GM12878 (cell line): Measurements from ENCODE around the gene INCA1. TPM values are rescaled to one million over a fixed set of nuclear protein-coding genes. Genes with fewer than 3 reads are reported as not detected.
A peak's percentile ranks its signal among the peaks of the same experiment; 100 is the strongest.

Experiments used
- ATAC-seq: fragments of 200-7000 bp; cut with Tn5 transposase; 3 replicates; pipeline ENCODE4 v1.9.1; 2020; ENCODE audit warnings: mild to moderate bottlenecking, moderate library complexity
- BruUV-seq: library from RNA; stranded (reverse); fragments of 400-500 nt; replicated peaks from 2 replicates; lab custom pipeline; 2021; lab: Mats Ljungman, UMichigan
- CTCF ChIA-PET: fragments of 300-600 bp; sonication (Branson Sonifier 250); formaldehyde crosslinking; extraction: SDS; loops from one replicate; lab custom pipeline; 2021; ENCODE audit warnings: inconsistent platforms; lab: Yijun Ruan, JAX
- POLR2A ChIA-PET: fragments of 350-600 bp; formaldehyde crosslinking; extraction: SDS; loops from one replicate; lab custom pipeline; 2021; ENCODE audit warnings: inconsistent platforms; lab: Charles Lee
- RAD21 ChIA-PET: fragments of 300-600 bp; sonication (Branson Sonifier 250); formaldehyde crosslinking; loops from one replicate; lab custom pipeline; 2023; ENCODE audit warnings: antibody characterized with exemption; ENCODE audit not compliant: unreplicated experiment; lab: Charles Lee
- SMC1A ChIA-PET: fragments of 300-600 bp; sonication (Branson Sonifier 250); formaldehyde crosslinking; loops from one replicate; lab custom pipeline; 2023; ENCODE audit not compliant: unreplicated experiment, uncharacterized antibody; lab: Charles Lee
- DNase-seq: peaks from one replicate; pipeline ENCODE4 v3.0.0-alpha.2; 2011; ENCODE audit warnings: low read depth, low spot score
- FAIRE-seq: peaks from 3 replicates; lab custom pipeline; 2011; peaks lifted over from hg19 to GRCh38; lab: Jason Lieb, UNC
- H2AFZ ChIP-seq: 2 replicates; pipeline ENCODE4 v1.6.0; 2011; ENCODE audit warnings: low read depth, low read length, control low read depth; ENCODE audit not compliant: control insufficient read depth
- H3K27ac ChIP-seq: 2 replicates; pipeline ENCODE4 v1.5.1; 2011; ENCODE audit warnings: control low read depth; ENCODE audit not compliant: control insufficient read depth, insufficient read depth
- H3K27me3 ChIP-seq, 2 experiments: replicated peaks in 1 of 2; 2 replicates each; pipeline versions ENCODE4 v1.6.0 to v1.6.1; 2011; ENCODE audit warnings: low read length in 1 of 2; ENCODE audit not compliant: control insufficient read depth in 2 of 2, insufficient read depth in 2 of 2
- H3K36me3 ChIP-seq, 2 experiments: 2 replicates each; pipeline ENCODE4 v1.5.1; 2011; ENCODE audit warnings: low read length in 1 of 2; ENCODE audit not compliant: control insufficient read depth in 2 of 2, insufficient read depth in 2 of 2
- H3K4me1 ChIP-seq: 2 replicates; pipeline ENCODE4 v1.6.1; 2011; ENCODE audit warnings: mild to moderate bottlenecking, low read length, moderate library complexity, mixed read lengths; ENCODE audit not compliant: control insufficient read depth, insufficient read depth
- H3K4me2 ChIP-seq: 2 replicates; pipeline ENCODE4 v1.6.0; 2011; ENCODE audit warnings: control low read depth; ENCODE audit not compliant: control insufficient read depth, insufficient read depth
- H3K4me3 ChIP-seq: fragments of 200-600 bp; sonication (generic); 2 replicates; pipeline ENCODE4 v1.5.1; 2016
- H3K79me2 ChIP-seq: 2 replicates; pipeline ENCODE4 v1.6.0; 2011; ENCODE audit warnings: low read length; ENCODE audit not compliant: control insufficient read depth, insufficient read depth
- H3K9ac ChIP-seq: 2 replicates; pipeline ENCODE4 v1.8.0; 2011; ENCODE audit warnings: low read length, control low read depth, mixed read lengths; ENCODE audit not compliant: control insufficient read depth, insufficient read depth
- H3K9me3 ChIP-seq: replicated peaks from 3 replicates; pipeline ENCODE4 v1.5.1; 2011; ENCODE audit warnings: mild to moderate bottlenecking, low read length; ENCODE audit not compliant: control insufficient read depth, insufficient read depth
- H4K20me1 ChIP-seq: 2 replicates; pipeline ENCODE4 v1.6.0; 2011; ENCODE audit not compliant: control insufficient read depth, insufficient read depth
- BMI1 ChIP-seq: fragments of 450-650 bp; IDR thresholded peaks from 2 replicates; pipeline ENCODE4 v1.6.1; 2016; ENCODE audit warnings: mild to moderate bottlenecking, moderate library complexity, borderline replicate concordance
- HCFC1 ChIP-seq: fragments of 150-350 bp; IDR thresholded peaks from 2 replicates; pipeline ENCODE4 v1.6.1; 2014; ENCODE audit warnings: low read length
- IKZF2 ChIP-seq, 2 experiments: fragments of 450-650 bp; IDR thresholded peaks; 2 replicates each; pipeline ENCODE4 v1.6.1; 2017; ENCODE audit warnings: mild to moderate bottlenecking in 2 of 2, moderate library complexity in 2 of 2
- MEF2B ChIP-seq: fragments of 450-650 bp; IDR thresholded peaks from 2 replicates; pipeline ENCODE4 v1.6.1; 2018; ENCODE audit warnings: mild to moderate bottlenecking, moderate library complexity; ENCODE audit not compliant: partially characterized antibody, poor library complexity, severe bottlenecking
- NR2C1 ChIP-seq: fragments of 450-650 bp; IDR thresholded peaks from 2 replicates; pipeline ENCODE4 v1.6.1; 2017; ENCODE audit warnings: antibody characterized with exemption, mild to moderate bottlenecking, moderate library complexity
- NR2C2 ChIP-seq: IDR thresholded peaks from 2 replicates; pipeline ENCODE4 v1.6.1; 2011; ENCODE audit warnings: borderline replicate concordance, low read depth; ENCODE audit not compliant: control insufficient read depth, insufficient read length
- PAX5 ChIP-seq: IDR thresholded peaks from 2 replicates; pipeline ENCODE4 v1.6.1; 2011; ENCODE audit warnings: low read depth, low read length, borderline replicate concordance
- SIN3A ChIP-seq: IDR thresholded peaks from 2 replicates; pipeline ENCODE4 v1.6.1; 2012; ENCODE audit warnings: low read depth, low read length, improper control_type of control experiment
- SREBF1 ChIP-seq: IDR thresholded peaks from 2 replicates; pipeline ENCODE4 v1.6.1; 2012; ENCODE audit warnings: mild to moderate bottlenecking, low read length
- SREBF2 ChIP-seq: IDR thresholded peaks from 2 replicates; pipeline ENCODE4 v1.6.1; 2012; ENCODE audit warnings: mild to moderate bottlenecking, low read length
- SRF ChIP-seq, 2 experiments: IDR thresholded peaks; 2 replicates each; pipeline ENCODE4 v1.6.1; 2011; ENCODE audit warnings: low read depth in 2 of 2, low read length in 2 of 2, mild to moderate bottlenecking in 1 of 2, moderate library complexity in 1 of 2
- ZNF274 ChIP-seq: IDR thresholded peaks from one replicate; pipeline ENCODE4 v1.8.0; 2011; ENCODE audit not compliant: insufficient read length, insufficient read depth
- ZNF384 ChIP-seq: IDR thresholded peaks from 2 replicates; pipeline ENCODE4 v1.6.1; 2012; ENCODE audit warnings: low read depth, mild to moderate bottlenecking, low read length, improper control_type of control experiment, borderline replicate concordance
- WGBS: methylation state at CpG from one replicate; pipeline ENCODE4 v1.1.6; 2016; ENCODE audit warnings: low lambda C conversion rate; ENCODE audit not compliant: insufficient replicate concordance, insufficient coverage; ENCODE audit errors: missing lambda C conversion rate; 5-methylcytosine and 5-hydroxymethylcytosine counted together
- in situ Hi-C: fragments of 300-500 bp; cut with MboI; formaldehyde crosslinking; loops from 9 replicates; pipeline ENCODE4 v1.14.3; 2018; ENCODE audit warnings: mixed read lengths
- intact Hi-C: fragments of 100-400 bp; cut with micrococcal nuclease; formaldehyde crosslinking; loops from one replicate; pipeline ENCODE4 v1.14.2; 2022; ENCODE audit not compliant: unreplicated experiment
- polyA plus RNA-seq, 11 experiments: library from polyadenylated mRNA; depleted of rRNA in 4 of 11; unstranded in 6 of 11; stranded (reverse) in 5 of 11; fragments of >200 nt; fragmentation: Nextera tagmentation in 4 of 11; fragmentation: Illumina TruSeq in 1 of 11; extraction: Ambion mirVana in 4 of 11; extraction: Trizol in 1 of 11; gene quantifications; 1 replicate in 1 of 11; 2 replicates in 10 of 11; pipeline versions ENCODE4 v1.2.1 to v1.2.3, GENCODE V29; 2011 to 2016; ENCODE audit warnings: inconsistent platforms in 2 of 11, missing spikeins in 2 of 11, low read depth in 1 of 11
- total RNA-seq, 4 experiments: library from RNA; depleted of rRNA in 3 of 4; stranded (reverse); fragments of >200 nt in 3 of 4; fragmentation: Illumina TruSeq in 1 of 4; extraction: Trizol in 1 of 4; gene quantifications; 2 replicates each; pipeline versions ENCODE4 v1.2.1 to v1.2.3, GENCODE V29; 2013 to 2021
- TF ChIP-seq, protein P1 (sequence below): IDR thresholded peaks from 2 replicates; pipeline ENCODE4 v1.6.1; 2012; ENCODE audit warnings: improper control_type of control experiment, low read depth, low read length; ENCODE audit not compliant: insufficient replicate concordance

Gene INCA1
- total and polyA plus RNA-seq, 10 of the 15 experiments (the other 5 are each of a cell fraction or from before 2014, with no cell fraction given): 0.19 to 1.8 (median 0.45) TPM

DNA sequence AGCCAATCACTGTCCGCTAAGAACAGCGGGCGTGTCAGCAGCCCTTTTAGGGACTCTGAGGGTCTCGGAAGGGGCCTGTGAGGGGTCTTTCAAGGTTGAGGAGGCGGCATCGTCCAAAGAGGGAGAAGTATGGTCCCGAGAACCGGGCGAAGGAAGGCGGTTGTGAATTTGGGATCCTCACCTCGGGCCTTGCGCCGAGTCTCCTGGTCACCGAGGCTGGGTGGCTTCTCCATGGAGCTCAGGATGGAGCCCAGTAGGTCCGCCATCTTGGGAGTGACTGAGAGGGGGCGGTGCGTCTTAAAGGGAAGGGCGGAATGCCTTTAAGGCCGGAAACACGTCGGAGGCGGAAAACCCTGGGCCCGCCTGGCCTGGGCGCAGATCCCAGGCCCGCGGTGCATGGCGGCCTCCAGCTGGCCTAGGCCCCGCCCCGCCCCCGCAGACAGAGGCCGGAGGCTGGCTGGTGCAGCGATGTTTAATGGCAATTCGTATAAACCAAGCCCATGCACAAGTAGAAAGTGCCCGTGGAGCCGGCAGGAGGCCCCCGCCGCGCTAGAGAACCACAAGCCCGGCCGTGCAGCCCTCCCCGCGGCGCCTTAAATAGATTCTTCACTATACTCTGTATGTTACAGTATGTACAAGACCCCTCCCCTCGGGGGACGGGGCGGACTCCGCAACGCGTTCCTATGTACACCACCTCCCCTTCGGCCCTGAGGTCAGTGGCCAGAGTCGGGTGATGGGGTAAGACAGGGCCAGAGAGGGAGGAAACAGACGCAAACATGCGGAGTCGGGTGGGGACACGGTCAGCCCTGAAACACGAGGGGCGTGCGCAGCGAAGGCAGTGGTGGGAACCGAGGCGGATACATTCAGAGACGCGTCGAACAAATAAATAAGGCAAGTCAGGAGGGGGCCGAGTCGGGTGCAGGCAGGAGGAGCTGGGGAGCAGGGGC is 29.5 kb downstream of the INCA1 start, which contains the start of gene SPAG7:
Gene SPAG7 (minus strand): TSS at position 279 of the 947 bp plus-strand sequence. CDS start 13 bp downstream, at position 266.
- Histone ChIP-seq H3K4me3 (peak within 1 kb of the TSS; percentile 89), H3K4me1 (peaks cover 14% of the 10 kb centered on the region), H3K27ac (peak within 1 kb of the TSS; percentile 100), H4K20me1 (no peaks in the 10 kb centered on the region), H2AFZ (peak within 1 kb of the TSS; percentile 94), H3K4me2 (peak within 1 kb of the TSS; percentile 99), H3K36me3 (peaks cover 10 to 11% of the 10 kb centered on the region in 2 experiments; a peak in 3 of 4 replicates), H3K79me2 (peaks cover 29% of the 10 kb centered on the region), H3K9ac (peak within 1 kb of the TSS; percentile 98), H3K27me3 (no peaks in the 10 kb centered on the region), H3K9me3 (no peaks in the 10 kb centered on the region)
- peak; percentile 69 for ATAC-seq
- peak; percentile 90 for DNase-seq
- ChIA-PET POLR2A (interaction anchor here (0.6 to 8.5 kb wide), 14 partner anchors 10 to 452 kb away, joined by 3 to 272 read pairs (median 6); partner anchors contain the start of genes CAMTA2, ENO3, INCA1 and KIF1C), RAD21 (interaction anchor here (0.8 to 6.4 kb wide), 23 partner anchors 10 to 405 kb away, joined by 3 to 73 read pairs (median 4); partner anchors contain the start of genes ARRB2, CAMTA2, ENO3 and INCA1), CTCF (interaction anchor here (0.6 to 3.6 kb wide), 16 partner anchors 11 to 725 kb away, joined by 3 to 28 read pairs (median 8); partner anchors contain the start of genes C1QBP, CAMTA2, CHRNE and ENO3), SMC1A (interaction anchor here (0.7 to 4.3 kb wide), 22 partner anchors 11 to 270 kb away, joined by 3 to 50 read pairs (median 4); partner anchors contain the start of genes CAMTA2, CHRNE, ENO3 and KIF1C)
- TSS peak; percentile 89 for BruUV-seq
- in situ Hi-C loops: no loop called here
- no peak for FAIRE-seq
- intact Hi-C loops: loop anchor here (1.0 to 5.0 kb wide), 4 partner anchors 19 to 94 kb away; no protein-coding TSS in a partner anchor
- under 1% methylated on average over 66 of the region's 66 CpGs for WGBS
- TF ChIP-seq, protein P1, sequence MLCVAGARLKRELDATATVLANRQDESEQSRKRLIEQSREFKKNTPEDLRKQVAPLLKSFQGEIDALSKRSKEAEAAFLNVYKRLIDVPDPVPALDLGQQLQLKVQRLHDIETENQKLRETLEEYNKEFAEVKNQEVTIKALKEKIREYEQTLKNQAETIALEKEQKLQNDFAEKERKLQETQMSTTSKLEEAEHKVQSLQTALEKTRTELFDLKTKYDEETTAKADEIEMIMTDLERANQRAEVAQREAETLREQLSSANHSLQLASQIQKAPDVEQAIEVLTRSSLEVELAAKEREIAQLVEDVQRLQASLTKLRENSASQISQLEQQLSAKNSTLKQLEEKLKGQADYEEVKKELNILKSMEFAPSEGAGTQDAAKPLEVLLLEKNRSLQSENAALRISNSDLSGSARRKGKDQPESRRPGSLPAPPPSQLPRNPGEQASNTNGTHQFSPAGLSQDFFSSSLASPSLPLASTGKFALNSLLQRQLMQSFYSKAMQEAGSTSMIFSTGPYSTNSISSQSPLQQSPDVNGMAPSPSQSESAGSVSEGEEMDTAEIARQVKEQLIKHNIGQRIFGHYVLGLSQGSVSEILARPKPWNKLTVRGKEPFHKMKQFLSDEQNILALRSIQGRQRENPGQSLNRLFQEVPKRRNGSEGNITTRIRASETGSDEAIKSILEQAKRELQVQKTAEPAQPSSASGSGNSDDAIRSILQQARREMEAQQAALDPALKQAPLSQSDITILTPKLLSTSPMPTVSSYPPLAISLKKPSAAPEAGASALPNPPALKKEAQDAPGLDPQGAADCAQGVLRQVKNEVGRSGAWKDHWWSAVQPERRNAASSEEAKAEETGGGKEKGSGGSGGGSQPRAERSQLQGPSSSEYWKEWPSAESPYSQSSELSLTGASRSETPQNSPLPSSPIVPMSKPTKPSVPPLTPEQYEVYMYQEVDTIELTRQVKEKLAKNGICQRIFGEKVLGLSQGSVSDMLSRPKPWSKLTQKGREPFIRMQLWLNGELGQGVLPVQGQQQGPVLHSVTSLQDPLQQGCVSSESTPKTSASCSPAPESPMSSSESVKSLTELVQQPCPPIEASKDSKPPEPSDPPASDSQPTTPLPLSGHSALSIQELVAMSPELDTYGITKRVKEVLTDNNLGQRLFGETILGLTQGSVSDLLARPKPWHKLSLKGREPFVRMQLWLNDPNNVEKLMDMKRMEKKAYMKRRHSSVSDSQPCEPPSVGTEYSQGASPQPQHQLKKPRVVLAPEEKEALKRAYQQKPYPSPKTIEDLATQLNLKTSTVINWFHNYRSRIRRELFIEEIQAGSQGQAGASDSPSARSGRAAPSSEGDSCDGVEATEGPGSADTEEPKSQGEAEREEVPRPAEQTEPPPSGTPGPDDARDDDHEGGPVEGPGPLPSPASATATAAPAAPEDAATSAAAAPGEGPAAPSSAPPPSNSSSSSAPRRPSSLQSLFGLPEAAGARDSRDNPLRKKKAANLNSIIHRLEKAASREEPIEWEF: peak; percentile 39
- TF ChIP-seq SREBF2 (0 out of 2 replicates have a peak, but pooled peaks have one; percentile 12), BMI1 (no peak), HCFC1 (0 out of 2 replicates have a peak, but pooled peaks have one; percentile 35), ZNF274 (no peak), PAX5 (peak; percentile 70; the same call in 1 of the 2 replicates), IKZF2 (IDR thresholded peaks at IDR 0.05) (peak; percentile 54 to 58; a peak in 3 of 4 replicates), NR2C1 (peak; percentile 52), MEF2B (peak; percentile 73), SIN3A (peak; percentile 89; the same call in 1 of the 2 replicates), SRF (IDR thresholded peaks at IDR 0.05; ENCODE audit: low read depth in 2 of 2, low read length in 2 of 2) (peak; percentile 66 to 95), ZNF384 (no peak), NR2C2 (no peak), SREBF1 (no peak)
